ENCODE results near the gene AUTS2.

AUTS2 gene

DNA sequence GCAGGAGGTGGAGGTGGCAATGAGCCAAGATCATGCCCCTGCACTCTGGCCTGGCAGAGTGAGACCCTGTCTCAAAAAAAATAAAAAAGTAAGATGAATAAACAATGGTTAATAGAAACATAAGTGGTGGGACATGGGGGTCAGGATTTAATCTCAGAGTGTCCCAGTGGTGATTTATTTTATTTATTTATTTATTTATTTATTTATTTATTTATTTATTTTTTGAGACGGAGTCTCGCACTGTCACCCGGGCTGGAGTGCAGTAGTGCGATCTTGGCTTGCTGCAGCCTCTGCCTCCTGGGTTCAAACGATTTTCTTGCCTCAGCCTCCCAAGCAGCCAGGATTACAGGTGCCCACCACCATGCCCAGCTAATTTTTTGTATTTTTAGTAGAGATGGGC is 1051.0 kb downstream of the AUTS2 start:
- Histone ChIP-seq H3K9me3 (ENCODE audit: insufficient read depth, low read depth, low read length) (no peaks in the 10 kb centered on the region), H2AFZ (ENCODE audit: low read length) (no peak overlapping the region), H3K4me3 (ENCODE audit: low read length, poor library complexity, severe bottlenecking) (no peak overlapping the region), H4K20me1 (ENCODE audit: insufficient read depth, low read length, poor library complexity, severe bottlenecking) (no peaks in the 10 kb centered on the region), H3K4me1 (ENCODE audit: insufficient read depth, low read length, poor library complexity, severe bottlenecking) (peaks cover 24% of the 10 kb centered on the region), H3K79me2 (ENCODE audit: insufficient read depth, low read length) (no peaks in the 10 kb centered on the region), H3K4me2 (ENCODE audit: low read depth, low read length, poor library complexity, severe bottlenecking) (no peak overlapping the region), H3K27me3 (ENCODE audit: insufficient read depth, low read length, poor library complexity, severe bottlenecking) (no peaks in the 10 kb centered on the region), H3K9ac (ENCODE audit: low read depth, low read length, poor library complexity, severe bottlenecking) (no peak overlapping the region), H3K36me3 (ENCODE audit: insufficient read depth, low read length) (no peaks in the 10 kb centered on the region), H3F3A (ENCODE audit: low read depth) (no peaks in the 10 kb centered on the region), H3K9me2 (replicated peaks; ENCODE audit: low read depth, low read length) (no peaks in the 10 kb centered on the region)
- TF ChIP-seq, protein P1, sequence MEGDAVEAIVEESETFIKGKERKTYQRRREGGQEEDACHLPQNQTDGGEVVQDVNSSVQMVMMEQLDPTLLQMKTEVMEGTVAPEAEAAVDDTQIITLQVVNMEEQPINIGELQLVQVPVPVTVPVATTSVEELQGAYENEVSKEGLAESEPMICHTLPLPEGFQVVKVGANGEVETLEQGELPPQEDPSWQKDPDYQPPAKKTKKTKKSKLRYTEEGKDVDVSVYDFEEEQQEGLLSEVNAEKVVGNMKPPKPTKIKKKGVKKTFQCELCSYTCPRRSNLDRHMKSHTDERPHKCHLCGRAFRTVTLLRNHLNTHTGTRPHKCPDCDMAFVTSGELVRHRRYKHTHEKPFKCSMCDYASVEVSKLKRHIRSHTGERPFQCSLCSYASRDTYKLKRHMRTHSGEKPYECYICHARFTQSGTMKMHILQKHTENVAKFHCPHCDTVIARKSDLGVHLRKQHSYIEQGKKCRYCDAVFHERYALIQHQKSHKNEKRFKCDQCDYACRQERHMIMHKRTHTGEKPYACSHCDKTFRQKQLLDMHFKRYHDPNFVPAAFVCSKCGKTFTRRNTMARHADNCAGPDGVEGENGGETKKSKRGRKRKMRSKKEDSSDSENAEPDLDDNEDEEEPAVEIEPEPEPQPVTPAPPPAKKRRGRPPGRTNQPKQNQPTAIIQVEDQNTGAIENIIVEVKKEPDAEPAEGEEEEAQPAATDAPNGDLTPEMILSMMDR (conservative IDR thresholded peaks at IDR 0.05; ENCODE audit: low read length) = no peak
- TF ChIP-seq EZH2phosphoT487 (IDR thresholded peaks at IDR 0.05; ENCODE audit: borderline replicate concordance) = no peak

DNA sequence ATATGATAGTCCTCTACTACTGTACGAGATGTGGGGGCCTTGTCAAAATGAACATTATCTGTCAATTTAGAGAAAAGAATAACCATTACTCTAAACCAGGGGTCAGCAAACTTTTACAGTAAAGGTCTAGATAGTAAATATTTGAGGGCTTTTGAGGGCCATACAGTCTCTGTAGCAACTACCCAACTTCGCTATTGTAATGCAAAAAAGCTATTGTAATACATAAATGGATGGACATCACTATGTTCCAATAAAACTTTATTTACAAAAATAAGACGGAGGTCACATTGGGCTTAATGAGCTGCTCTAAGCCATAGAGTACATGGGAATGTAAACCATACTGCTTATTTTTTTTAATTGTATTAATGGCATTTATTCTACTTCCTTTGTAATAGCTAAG is 1055.9 kb downstream of the AUTS2 start:
- no peaks in the 10 kb centered on the region for H3K27me3 ChIP-seq (ENCODE audit: insufficient read depth, low read length, poor library complexity, severe bottlenecking)
- no peak overlapping the region for H3K4me3 ChIP-seq (ENCODE audit: low read length, poor library complexity, severe bottlenecking)
- H3K79me2 ChIP-seq (ENCODE audit: insufficient read depth, low read length) = no peaks in the 10 kb centered on the region
- no peak for TF ChIP-seq EZH2phosphoT487 (IDR thresholded peaks at IDR 0.05; ENCODE audit: borderline replicate concordance)
- TF ChIP-seq, protein P1 (conservative IDR thresholded peaks at IDR 0.05; ENCODE audit: low read length) = no peak
- H3K36me3 ChIP-seq (ENCODE audit: insufficient read depth, low read length) = no peaks in the 10 kb centered on the region
- no peak overlapping the region for H3K9ac ChIP-seq (ENCODE audit: low read depth, low read length, poor library complexity, severe bottlenecking)
- H3K4me1 ChIP-seq (ENCODE audit: insufficient read depth, low read length, poor library complexity, severe bottlenecking) = peaks cover 8% of the 10 kb centered on the region
- H3K4me2 ChIP-seq (ENCODE audit: low read depth, low read length, poor library complexity, severe bottlenecking) = no peak overlapping the region
- no peaks in the 10 kb centered on the region for H3K9me2 ChIP-seq (replicated peaks; ENCODE audit: low read depth, low read length)
- H2AFZ ChIP-seq (ENCODE audit: low read length) = no peak overlapping the region
- H3F3A ChIP-seq (ENCODE audit: low read depth) = no peaks in the 10 kb centered on the region
- H3K9me3 ChIP-seq (ENCODE audit: insufficient read depth, low read depth, low read length) = no peaks in the 10 kb centered on the region
- no peaks in the 10 kb centered on the region for H4K20me1 ChIP-seq (ENCODE audit: insufficient read depth, low read length, poor library complexity, severe bottlenecking)

DNA sequence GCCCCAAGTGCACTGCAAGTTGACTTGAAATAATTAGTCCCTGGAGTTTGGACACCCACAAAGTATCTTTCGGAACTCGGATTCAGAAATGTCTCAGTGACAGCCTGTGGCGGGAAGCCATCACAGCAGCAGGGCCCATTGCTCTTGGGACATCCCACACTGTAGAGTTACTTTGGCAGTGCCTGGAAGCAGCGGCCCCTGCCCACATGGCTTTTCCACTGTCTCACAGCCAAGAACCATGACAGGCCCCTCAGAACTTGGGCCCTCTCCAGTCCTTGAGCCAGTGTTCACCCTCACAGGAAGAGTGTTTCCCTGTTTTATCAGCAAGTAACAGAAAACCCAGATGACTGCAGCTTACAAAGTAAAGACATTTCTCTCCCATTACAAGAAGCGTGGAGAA is 1056.7 kb downstream of the AUTS2 start:
- H3K4me2 ChIP-seq (ENCODE audit: low read depth, low read length, poor library complexity, severe bottlenecking) = no peak overlapping the region
- H3F3A ChIP-seq (ENCODE audit: low read depth) = no peaks in the 10 kb centered on the region
- peaks cover 4% of the 10 kb centered on the region for H3K4me1 ChIP-seq (ENCODE audit: insufficient read depth, low read length, poor library complexity, severe bottlenecking)
- no peaks in the 10 kb centered on the region for H3K9me3 ChIP-seq (ENCODE audit: insufficient read depth, low read depth, low read length)
- no peaks in the 10 kb centered on the region for H4K20me1 ChIP-seq (ENCODE audit: insufficient read depth, low read length, poor library complexity, severe bottlenecking)
- no peaks in the 10 kb centered on the region for H3K9me2 ChIP-seq (replicated peaks; ENCODE audit: low read depth, low read length)
- H3K79me2 ChIP-seq (ENCODE audit: insufficient read depth, low read length) = no peaks in the 10 kb centered on the region
- no peaks in the 10 kb centered on the region for H3K36me3 ChIP-seq (ENCODE audit: insufficient read depth, low read length)
- H3K9ac ChIP-seq (ENCODE audit: low read depth, low read length, poor library complexity, severe bottlenecking) = no peak overlapping the region
- TF ChIP-seq, protein P1 (conservative IDR thresholded peaks at IDR 0.05; ENCODE audit: low read length) = no peak
- no peaks in the 10 kb centered on the region for H3K27me3 ChIP-seq (ENCODE audit: insufficient read depth, low read length, poor library complexity, severe bottlenecking)
- no peak overlapping the region for H2AFZ ChIP-seq (ENCODE audit: low read length)
- no peak overlapping the region for H3K4me3 ChIP-seq (ENCODE audit: low read length, poor library complexity, severe bottlenecking)
